ENCODE results near the gene DNM1. TPM values are rescaled to one million over a fixed set of nuclear protein-coding genes. Genes with fewer than 3 reads are reported as not detected.

Gene DNM1
- total and polyA plus RNA-seq, 10 of the 15 experiments (the other 5 are each of a cell fraction or from before 2014, with no cell fraction given), result 0.06 to 0.67 (median 0.19) TPM; not detected in 3

DNA sequence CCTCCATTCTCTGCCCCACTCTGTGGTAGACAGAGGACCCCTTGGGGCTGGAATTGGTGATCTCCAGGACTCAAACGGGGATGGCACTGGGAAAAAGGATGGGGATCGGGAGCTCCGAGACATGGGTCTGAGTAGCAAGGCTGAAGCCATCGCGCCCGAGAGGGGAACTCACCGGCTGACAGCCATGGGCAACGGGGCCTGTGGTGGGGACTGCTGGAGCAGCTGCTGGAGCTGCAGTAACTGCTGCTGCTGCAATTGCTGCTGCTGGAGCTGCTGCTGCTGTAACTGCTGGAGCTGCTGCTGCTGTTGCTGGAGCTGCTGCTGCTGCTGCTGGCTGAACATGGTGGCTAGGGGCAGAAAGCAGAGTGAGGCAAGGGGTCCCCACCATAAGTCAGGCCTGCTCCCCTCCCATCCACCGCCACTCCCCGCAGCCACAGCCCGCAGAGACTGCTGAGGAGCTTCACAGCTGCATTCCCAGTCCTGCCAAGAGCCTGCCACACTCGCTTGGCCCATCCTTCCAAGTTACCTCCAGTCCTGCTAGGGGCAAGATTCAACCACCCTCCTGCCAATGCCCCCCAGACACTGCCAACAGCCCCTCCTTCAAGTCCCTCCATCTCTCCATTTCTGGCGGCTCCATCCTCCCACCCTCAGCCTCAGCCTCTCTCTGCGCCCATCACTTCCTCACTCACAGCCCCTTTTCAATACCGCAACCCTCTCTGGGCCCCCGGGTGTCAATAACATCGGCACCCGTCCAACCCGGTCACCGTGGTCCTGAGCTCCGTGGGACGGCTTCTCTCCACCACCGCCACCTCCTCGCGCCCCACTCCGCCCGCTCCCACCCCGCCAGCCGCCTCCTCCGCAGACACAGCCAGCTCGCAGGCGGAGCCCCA lies 12.4 kb upstream of the DNM1 start:
- Histone ChIP-seq H3K4me1 (ENCODE audit: control insufficient read depth, insufficient read depth, low read length) (peaks cover 8% of the 10 kb centered on the region), H3K27ac (ENCODE audit: control insufficient read depth, insufficient read depth) (peak overlapping the region; percentile 58), H2AFZ (ENCODE audit: control insufficient read depth, low read depth, low read length) (peak overlapping the region; percentile 77), H3K36me3 (ENCODE audit: control insufficient read depth in 2 of 2, insufficient read depth in 2 of 2, low read length in 1 of 2) (no peaks in the 10 kb centered on the region; a peak in 1 of 4 replicates), H3K27me3 (replicated peaks in 1 of 2; ENCODE audit: control insufficient read depth in 2 of 2, insufficient read depth in 2 of 2, low read length in 1 of 2) (no peaks in the 10 kb centered on the region), H3K79me2 (ENCODE audit: control insufficient read depth, insufficient read depth, low read length) (peaks cover 3% of the 10 kb centered on the region; the same call in 1 of the 2 replicates), H3K4me2 (ENCODE audit: control insufficient read depth, insufficient read depth) (peak overlapping the region; percentile 98), H4K20me1 (ENCODE audit: control insufficient read depth, insufficient read depth) (no peaks in the 10 kb centered on the region), H3K9me3 (replicated peaks; ENCODE audit: control insufficient read depth, insufficient read depth, low read length) (no peaks in the 10 kb centered on the region), H3K4me3 (peak overlapping the region; percentile 74), H3K9ac (ENCODE audit: control insufficient read depth, insufficient read depth, low read length) (peak overlapping the region; percentile 88)
- ChIA-PET RAD21 (ENCODE audit: unreplicated experiment) (interaction anchor here (0.9 to 1.7 kb wide), 4 partner anchors 9 to 151 kb away, joined by 3 to 11 read pairs (median 4); partner anchors contain the start of gene BBLN), CTCF (interaction anchor here (0.5 to 1.8 kb wide), 14 partner anchors 8 to 492 kb away, joined by 3 to 7 read pairs (median 4); partner anchors contain the start of gene DNM1), SMC1A (ENCODE audit: uncharacterized antibody, unreplicated experiment) (interaction anchor here (0.6 to 1.4 kb wide), 3 partner anchors 8 to 268 kb away, joined by 3 to 5 read pairs (median 3); partner anchors contain the start of gene BBLN), POLR2A (interaction anchor here (0.7 to 2.7 kb wide), 4 partner anchors 9 to 209 kb away, joined by 3 to 11 read pairs (median 5); partner anchors contain the start of genes GOLGA2 and SWI5)
- TF ChIP-seq HDGF (IDR thresholded peaks at IDR 0.05), result peak; percentile 93; the same call in 1 of the 2 replicates
- TF ChIP-seq, protein P1, sequence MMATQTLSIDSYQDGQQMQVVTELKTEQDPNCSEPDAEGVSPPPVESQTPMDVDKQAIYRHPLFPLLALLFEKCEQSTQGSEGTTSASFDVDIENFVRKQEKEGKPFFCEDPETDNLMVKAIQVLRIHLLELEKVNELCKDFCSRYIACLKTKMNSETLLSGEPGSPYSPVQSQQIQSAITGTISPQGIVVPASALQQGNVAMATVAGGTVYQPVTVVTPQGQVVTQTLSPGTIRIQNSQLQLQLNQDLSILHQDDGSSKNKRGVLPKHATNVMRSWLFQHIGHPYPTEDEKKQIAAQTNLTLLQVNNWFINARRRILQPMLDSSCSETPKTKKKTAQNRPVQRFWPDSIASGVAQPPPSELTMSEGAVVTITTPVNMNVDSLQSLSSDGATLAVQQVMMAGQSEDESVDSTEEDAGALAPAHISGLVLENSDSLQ (IDR thresholded peaks at IDR 0.05), result peak; percentile 49; the same call in 1 of the 2 replicates
- no peak for TF ChIP-seq RCOR1 (conservative IDR thresholded peaks at IDR 0.05; ENCODE audit: low read depth, low read length)
- no peak for TF ChIP-seq POU2F2 (IDR thresholded peaks at IDR 0.05; ENCODE audit: borderline replicate concordance, low read depth, low read length)
- TF ChIP-seq NBN (IDR thresholded peaks at IDR 0.05), result peak; percentile 42; the same call in 1 of the 2 replicates
- peak; percentile 24; the same call in 1 of the 2 replicates for TF ChIP-seq SPI1 (IDR thresholded peaks at IDR 0.05; ENCODE audit: borderline replicate concordance, insufficient read depth, low read depth, low read length)
- FAIRE-seq (no peak), ATAC-seq (peak; percentile 58), DNase-seq (ENCODE audit: low read depth, low spot score) (no peak)
- TSS peak; percentile 66 for BruUV-seq (replicated peaks)
- in situ Hi-C loops (cut with MboI) (no loop called here), intact Hi-C loops (cut with micrococcal nuclease; ENCODE audit: unreplicated experiment) (no loop called here)
- 25% methylated on average over 25 of the region's 32 CpGs for WGBS (ENCODE audit: insufficient coverage, insufficient replicate concordance, low lambda C conversion rate, missing lambda C conversion rate)
